ENCODE data around the gene RARRES1.

The RARRES1 gene

DNA sequence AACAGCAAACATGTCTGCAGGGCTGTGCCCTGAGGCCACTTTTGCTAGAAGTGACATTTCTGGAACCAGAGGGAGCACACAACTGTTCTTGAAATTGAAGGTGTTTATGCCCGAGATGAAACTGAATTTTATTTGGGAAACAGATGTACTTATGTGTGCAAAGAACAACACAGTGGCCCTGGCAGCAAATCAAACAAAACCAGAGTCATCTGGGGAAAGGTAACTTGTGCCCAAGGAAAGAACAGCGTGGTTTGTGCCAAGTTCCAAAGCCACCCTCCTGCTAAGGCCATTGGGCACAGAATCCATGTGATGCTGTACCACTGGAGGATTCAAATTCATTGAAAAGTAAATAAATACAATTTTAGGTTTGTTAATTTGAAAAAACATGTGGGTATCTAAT lies 31.2 kb upstream of the RARRES1 start:
- DNase-seq, result no peak

DNA sequence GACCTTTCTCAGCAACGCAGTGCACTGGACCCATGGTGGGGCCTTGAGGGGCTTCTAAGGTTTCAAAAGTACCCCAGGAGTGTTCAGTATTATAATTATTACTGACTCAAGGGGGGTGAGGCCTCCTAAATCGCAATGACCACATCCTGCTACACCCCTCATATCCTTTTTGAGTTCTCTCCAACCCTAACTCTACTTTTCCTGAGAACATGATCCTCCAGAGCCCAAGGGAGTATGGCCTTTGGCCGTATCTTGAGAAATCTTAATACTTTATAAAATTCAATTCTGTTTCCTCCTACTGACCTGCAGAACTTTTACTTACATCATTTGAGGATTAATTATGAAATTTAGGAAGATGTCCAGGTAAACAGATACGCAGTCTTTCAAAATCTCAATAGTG lies 30.4 kb upstream of the RARRES1 start:
- DNase-seq, result no peak

DNA sequence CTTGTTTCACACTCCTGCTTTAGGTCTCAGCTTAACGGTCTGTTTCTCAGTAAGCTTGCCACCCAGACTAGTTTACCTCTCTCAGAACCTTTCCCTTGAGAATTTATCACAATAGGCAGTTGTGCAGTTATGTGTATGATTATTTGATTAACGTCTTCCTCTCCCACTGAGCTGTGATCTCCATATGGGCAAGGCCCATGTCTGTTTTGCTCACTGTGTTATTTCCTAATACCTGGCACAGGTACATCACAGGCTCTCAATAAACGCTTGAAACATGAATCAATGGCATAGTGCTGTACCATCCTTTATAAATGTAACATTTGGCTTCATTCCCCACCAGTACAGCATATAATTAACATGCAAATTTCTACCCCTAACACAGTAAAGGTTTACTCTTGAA lies 29.1 kb upstream of the RARRES1 start:
- no peak for DNase-seq

DNA sequence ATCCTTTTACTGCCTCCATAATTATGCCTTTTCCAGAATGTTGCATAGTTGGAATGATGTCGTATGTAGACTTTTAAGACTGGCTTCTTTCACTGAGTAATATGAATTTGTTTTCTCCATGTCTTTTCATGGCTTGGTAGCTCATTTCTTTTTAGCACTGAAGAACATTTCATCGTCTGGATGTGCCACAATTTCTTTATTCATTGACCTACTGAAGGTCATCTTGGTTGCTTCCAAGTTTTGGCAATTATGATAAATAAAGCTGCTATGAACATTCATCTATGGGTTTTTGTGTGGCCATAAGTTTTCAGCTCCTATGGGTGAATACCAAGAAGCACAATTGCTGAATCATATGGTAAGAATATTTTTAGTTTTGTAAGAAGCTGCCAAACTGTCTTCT lies 23.2 kb upstream of the RARRES1 start:
- no peak for DNase-seq

DNA sequence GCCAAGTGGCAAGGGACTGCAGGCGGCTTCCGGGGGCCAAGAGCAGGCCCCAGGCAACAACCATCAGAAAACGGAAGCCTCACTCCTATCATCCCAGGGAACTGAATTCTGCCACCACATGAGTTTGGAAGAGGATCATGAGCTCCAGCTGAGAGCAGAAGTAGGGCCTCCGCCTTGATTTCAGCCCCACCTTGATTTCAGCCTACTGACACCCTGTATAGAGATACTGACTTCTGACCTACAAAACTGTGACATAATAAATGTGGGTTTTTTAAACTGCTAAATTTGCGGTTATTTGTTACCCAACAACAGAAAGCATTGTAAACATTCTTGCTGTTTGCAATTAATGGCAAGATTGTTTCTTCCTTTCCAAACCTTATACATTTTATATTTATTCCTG lies 21.6 kb upstream of the RARRES1 start:
- DNase-seq, result no peak

DNA sequence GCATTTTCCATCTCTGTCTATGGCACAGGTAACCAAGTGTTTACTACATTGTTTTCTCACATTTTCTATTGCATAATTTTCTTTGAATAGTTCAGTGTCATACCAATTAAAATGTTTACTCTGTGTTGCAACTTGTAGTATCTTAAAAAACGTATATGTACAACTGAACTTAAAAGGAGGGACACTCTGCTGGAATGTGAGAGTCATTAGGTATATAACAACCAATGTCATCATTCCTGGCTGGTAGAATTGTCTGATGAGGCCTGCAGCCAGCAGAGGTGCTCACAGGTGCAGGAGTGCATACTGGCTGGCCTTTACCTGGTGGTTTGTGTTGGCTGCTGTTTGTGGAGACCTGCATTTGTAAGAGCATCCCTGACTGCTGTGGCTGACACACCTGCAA lies 19.1 kb upstream of the RARRES1 start:
- DNase-seq, result no peak

DNA sequence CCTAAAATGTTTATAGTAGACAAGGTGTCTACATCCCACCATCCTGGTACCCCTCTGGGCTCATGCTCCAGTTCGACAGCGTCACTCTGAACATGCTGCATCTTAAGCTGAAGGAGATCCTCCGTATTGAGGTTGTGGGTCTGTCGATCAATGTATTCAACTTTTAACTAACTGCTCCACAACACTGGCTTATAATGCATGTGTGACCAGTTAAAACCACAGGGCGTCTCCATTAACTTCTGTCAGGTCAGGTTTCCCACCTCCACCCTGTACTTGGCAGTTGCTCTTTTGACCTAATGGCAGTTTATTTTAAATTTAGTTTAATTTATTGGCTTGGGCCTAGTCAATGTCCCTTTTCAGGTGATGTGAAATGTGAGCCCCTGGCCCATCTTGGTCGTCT lies 17.8 kb upstream of the RARRES1 start:
- no peak for DNase-seq

DNA sequence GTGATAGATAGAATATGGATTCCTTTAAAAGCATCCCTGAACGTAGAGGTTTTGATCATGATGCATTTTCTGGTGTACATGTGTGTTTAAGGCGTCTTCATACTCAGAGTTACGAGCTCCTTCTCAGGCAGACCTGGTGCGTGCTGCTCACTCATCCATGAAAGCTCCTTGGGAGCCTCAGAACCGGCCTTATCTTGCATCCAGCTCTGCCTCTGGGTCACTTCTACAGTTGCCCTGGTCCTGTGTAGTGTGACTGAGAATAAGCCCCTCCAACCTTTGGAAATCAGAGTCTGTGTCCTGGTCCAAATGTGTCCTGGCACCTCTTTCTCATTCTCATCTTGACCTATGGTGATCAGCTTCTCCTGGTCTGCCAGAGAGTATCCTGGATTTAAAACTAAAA lies 17.3 kb upstream of the RARRES1 start:
- DNase-seq, result no peak

DNA sequence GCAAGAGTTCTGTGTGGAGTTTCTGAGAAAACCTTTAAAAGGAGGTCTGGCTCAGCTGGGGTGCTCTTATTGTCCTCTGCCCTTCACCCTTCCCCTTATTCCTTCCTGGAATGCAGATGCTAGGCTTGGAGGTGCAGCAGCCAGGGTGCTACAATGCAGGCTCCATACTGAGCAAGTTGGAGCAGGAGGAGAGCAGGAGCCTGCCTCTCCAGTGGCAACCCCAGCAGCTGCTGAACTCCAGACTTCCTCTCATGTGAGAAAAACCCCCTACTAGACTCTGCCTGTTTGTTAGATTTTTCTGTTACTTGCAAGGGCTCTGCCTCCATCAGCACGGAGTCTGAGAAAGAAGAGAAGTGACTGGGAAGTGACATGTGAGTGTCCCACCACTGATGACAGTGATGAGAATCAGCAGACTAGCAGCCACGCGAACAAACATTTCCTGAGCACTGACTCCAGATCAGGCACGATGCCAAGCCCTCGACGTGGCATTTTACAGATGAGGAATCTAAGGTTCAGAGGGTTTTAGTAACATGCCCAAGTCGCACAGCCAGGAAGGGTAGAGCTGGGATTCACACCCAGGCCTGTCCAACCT lies 16.1 kb upstream of the RARRES1 start:
- DNase-seq, result no peak

DNA sequence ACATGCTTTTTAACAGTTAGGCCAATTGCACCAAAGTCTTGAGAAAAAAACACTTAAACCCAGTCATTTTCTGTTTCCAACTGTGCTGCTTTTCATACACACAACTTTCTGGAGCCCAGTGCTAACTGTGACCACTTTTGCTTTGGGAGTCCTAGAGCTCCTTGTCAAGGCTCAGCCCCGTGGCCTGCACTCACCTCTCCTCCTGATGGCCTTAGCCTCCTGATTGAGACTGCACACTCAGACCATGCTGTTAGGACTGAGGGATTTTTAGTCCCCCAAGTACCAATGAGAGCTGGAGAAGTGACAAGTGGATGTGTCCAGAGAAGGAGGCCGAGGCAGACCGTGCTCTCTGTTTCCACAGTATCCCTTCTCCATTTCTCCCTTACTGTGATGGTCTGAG lies 15.2 kb upstream of the RARRES1 start:
- no peak for DNase-seq

DNA sequence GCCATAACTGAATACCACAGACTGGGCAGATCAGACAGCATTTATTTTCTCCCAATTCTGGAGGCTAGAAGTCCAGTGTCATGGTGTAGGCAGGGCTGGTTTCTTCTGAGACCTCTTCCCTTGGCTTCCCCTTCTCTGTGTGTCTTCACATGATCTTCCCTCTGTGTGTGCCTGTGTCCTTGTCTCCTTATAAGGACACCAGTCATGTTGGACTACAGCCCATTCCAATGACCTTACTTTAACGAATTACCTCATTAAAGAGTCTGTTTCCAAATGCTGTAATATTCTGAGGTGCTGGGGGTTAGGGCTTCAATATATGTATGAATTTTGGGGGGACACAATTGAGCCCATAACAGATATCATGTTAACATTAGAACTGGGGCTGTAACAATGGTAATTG lies 13.3 kb upstream of the RARRES1 start:
- no peak for DNase-seq

DNA sequence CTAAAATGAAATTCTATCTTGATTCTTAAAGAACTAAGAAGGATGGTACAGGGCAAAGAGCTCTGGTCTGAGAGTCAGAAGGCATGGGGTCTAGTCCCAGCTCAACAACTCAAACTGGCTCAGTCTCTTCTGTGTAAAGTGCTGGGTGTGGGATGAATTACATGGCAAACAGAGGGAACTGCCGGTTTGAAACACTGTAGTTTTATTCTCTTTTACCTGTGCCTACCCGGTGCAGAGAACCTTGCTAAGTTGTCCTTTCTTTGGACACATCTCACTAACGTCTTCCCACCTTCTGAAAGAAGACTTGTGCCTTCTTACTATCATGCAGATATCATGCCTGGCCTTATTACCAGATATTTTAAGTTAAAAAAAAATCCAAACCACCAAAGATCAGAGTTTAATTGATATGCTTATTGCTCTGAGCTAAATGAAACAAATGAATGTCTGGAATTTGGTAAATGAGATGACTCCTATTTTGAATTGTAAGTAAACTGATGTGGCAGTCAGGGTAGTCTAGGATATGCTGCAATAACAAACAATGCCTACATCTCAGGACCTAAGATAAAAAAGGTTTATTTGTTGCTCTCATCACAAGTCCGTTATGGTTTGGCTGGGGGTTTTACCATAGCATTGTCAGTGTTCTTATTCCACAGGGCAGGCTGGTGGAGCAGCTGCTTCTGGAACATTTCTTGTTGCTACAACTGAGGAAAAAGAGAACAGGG lies 12.5 kb upstream of the RARRES1 start:
- DNase-seq, result no peak

DNA sequence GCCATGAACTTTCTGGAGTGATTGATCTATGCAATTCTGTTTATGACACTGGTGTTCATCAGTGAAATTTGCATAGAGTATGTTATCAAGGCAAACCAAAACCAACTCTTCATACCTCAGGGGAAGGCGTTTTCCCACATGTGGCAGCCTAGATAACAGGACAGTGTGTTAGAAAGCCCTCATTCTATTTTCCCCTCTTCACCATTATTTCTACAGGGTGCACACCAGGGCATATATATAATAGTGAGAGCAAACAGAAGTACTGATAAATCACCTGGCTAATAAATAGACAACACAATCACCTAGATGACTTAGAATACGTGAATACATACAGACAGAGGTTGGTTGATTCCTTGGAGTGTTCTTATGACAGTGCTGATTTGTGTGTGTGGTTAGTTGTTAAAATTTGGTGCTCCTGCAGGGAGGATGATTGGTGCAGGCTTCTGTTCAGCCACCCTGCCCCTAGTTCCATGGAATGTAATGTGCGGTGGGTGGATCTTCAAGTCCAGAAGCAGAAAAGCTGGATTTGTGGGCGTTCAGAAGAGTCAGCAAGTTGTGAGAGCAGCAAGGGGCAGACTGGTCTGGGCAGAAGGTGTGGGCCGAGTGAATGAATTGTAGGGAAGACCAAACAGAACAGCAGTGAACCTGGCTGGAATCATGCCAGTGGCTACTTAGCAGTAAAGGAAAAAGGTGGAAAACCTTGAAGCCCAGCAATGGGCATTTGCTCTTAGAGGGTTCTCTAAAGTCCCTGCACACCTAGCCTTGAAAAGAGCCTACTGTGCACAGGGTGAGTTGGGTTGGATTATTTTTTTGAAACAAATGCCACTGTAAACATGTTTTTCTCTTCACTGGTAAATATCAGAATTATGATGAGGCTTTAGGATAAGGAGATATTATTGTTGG lies 11.7 kb upstream of the RARRES1 start:
- DNase-seq, result no peak

DNA sequence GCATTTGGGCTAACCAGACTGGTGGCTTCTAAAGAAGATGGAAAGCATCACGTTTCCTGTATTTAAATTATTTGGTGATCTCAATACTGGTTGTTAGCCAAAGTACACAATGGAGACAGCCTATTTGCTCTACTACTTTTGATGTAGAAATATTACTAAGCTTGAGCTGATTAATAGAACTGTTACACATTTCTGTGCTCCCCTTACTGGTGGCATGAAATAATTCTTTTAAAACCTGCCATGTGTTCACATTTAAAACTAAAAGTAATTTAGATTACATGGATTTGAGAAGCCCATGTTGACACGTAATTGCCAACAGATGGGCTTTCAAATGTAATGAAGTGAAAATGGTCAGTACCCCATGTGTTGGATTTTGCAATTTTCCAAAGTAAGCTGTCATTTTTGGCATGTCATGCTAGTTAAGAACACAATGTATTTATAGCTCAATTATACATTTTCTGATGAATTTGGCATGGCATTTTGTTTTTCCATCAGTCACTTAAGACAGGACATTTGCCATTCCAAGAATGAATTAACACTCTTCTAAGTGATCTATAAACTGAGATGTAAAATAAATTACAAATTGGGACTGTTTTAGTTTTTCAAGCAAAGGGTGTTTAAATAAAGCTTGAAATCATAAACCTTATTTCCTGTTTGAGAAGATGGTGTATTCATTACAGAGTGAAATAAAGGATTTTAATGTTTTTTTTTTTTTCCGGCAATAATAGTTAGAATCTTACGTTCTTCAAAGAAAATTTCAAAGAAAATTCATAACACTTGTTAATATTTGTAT lies 10.8 kb upstream of the RARRES1 start:
- DNase-seq, result no peak

DNA sequence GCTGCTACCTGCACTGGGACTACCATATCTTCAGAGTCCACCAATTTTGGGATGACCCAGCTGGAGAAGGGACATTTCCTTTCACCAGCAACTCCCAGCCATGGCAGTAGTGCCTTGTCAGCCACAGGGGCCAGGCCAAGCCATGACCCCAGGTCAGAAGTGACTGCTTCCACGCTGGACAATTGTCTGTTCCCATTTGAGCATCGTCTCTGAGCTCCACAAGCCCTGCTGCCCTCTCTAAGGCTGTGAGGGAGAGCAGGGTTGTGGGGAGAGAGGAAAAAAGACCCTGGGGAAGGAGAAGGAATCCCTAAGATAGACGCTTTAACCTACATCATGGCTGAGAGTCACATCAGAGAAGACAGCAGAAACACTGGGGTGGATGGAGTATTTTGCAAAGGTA lies 7.4 kb upstream of the RARRES1 start:
- no peak for DNase-seq

DNA sequence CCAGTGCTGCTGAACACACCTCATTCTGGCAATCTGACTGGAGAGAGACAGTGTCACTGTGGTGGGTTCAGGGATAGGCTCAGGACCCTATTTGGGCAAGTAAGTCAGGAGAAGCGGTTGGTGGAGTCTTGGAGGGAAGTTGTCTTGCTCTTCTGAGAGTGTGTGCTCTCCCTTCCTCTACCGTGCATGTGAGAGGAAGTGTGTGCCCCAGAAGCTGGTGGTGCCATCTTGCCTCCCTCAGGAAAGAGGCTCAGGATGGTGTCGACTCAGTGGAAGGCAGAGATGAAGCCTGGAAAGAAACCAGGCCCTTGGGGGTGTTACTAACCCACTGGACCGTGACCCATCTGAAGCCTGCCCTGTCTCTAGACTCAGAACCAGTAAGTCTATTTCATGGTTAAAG lies 6.8 kb upstream of the RARRES1 start:
- no peak for DNase-seq

DNA sequence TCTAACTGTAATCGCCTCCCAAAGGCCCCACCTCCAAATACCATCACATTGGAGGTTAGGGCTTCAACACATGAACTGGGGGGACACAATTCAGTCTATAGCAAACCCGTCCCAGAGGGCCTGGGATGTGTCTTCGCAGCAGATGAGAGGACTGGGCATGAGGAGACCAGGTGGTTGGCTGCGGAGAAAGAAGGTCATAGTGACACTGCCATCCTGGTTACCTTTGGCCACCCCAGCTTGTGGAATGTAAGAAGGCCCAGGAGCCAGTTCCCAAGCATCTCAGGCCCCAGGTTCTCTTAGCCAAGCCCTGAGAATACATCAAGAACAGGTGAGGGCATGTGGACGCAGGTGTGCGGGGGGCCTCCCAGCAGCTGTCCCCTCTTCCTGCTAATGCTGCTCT lies 6.4 kb upstream of the RARRES1 start:
- DNase-seq, result no peak

DNA sequence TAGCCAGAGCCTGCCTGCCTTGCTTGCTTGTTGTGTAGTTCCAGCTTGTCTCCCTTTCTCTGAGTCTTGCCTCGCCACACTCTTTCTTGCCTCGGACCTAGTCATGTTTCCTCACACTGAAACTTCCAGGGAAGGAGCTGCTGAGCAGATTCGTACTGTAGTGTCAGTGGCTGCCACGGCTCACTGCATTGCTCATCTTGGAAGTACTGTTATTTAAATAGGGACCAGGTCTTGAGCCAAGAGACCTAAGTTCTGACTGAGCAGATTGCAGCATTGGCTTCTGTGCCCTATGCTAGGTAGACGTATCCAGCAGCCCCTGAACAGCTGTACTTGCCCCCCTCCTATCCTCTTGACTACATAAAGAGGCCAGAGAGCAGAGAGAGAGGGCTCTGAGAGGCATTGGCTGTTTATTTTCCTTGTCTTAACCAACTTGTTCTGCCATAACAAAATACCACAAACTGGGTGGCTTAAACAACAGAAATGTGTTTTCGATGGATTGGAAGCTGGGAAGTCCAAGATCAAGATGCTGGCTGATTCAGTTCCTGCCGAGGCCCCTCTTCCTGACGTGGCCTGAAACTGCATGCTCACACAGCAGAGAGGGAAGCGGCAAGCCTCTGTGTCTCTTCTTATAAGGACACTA lies 5.8 kb upstream of the RARRES1 start:
- no peak for DNase-seq

DNA sequence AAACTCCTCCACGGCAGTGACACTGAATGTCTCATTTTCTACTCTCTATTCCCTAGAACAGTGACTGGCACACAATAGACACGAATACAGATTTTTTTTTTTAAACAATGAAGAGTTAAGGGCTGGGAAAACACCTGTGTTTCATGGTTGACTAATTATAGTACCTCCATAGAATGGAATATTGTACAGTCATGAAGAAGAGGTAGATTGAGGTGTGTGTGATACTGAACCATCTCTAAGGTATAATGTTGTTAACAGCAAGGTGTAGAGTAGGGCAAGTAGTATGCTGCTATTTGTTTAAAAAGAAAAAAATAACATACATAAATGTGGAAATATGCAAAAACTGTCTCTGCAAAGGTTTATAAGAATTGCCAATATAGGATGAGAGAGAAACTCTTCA lies 5.2 kb upstream of the RARRES1 start:
- DNase-seq, result no peak

DNA sequence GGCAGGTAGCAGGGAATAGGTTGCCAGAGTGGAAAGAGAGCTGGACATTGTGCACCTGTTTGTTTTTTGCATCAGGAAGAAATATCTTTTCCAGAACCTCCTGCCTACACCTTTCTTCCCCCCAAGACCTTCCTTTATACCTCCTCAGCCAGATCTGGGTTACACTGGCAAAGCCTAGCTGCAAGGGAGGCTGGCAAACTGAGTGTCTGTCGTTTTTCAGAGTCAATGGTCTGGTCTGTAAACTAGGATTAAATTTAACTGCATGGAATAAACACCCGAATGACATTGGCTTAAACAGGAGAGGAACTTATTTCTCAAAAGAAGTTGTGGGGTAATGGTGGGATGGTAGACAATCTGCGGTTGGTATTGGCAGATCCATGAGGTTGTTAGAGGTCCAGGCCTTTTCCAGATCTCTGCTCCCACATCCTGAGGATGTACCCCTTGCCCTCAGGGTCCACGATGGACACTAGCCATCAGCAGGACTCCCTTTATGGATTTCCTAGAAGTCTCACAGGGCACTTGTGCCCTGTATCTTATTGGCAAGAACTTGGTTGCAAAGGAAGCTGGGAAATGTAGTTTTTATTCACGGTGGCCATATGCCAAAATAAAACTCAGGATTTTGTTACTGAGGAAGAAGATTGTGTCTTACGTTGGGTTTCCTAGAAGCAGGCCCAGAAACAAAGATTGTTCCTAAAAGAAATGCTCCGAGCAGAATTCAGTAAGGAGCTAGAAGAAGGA lies 3.2 kb upstream of the RARRES1 start:
- DNase-seq, result no peak

DNA sequence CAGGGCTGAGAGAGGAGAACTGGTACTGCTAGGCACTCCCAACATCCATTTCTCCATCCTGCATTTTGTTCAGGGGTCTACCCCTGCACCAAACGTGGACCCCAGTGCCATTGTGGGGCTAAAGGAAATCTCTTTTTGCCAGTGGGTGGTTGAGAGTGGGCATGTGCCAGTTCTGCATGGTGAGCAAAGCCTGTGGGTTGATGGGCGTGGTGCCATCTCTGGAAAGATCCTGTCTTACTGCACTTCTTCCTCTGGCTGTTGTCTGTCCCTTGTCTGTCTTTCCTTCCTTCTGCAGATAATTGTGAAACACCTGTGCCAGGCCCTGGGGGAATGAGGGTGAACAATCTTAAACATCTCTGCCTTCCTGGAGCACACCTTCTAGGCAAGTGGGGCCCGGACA lies 1.4 kb upstream of the RARRES1 start:
- no peak for DNase-seq

DNA sequence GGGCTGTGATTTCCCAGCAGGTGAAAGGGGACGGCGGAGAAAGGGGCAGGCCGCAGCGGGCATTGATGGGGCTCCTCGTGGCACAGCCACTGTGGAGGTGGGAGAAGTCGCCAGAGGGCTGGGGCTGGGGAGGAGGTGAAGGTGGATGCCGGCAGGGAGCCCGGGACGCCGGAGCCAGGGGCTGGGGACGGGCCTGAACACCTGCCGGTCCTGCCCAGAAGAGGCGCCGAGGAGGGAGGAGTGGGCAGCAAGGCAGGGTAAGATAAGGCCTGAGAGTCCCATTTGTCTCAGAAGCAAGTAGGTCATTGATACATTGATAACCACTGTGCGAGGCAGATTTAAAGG lies 571 bp upstream of the RARRES1 start:
- DNase-seq, result no peak
